GM12875 (cell line): ENCODE results near the gene PPP2R5C.
"Not testable (repeated sequence)": the region's sequence is repeated elsewhere in the genome, so short reads cannot be mapped to it uniquely, and the experiment has no call there.

ENCODE experiments used
- H3K4me3 ChIP-seq: one replicate; pipeline ENCODE4 v1.5.1; 2011; ENCODE audit warnings: low read depth, low read length, control low read depth
- TF ChIP-seq, protein P1 (sequence below): IDR thresholded peaks from 2 replicates; pipeline ENCODE4 v1.5.1; 2011; ENCODE audit warnings: low read depth, mild to moderate bottlenecking, control low read depth, inconsistent platforms, low read length, moderate library complexity, borderline replicate concordance; ENCODE audit not compliant: insufficient read depth

Gene PPP2R5C

GRCh38 chr14:101791919-101792572 lies 30.5 kb downstream of the PPP2R5C start:
- TF ChIP-seq, protein P1, sequence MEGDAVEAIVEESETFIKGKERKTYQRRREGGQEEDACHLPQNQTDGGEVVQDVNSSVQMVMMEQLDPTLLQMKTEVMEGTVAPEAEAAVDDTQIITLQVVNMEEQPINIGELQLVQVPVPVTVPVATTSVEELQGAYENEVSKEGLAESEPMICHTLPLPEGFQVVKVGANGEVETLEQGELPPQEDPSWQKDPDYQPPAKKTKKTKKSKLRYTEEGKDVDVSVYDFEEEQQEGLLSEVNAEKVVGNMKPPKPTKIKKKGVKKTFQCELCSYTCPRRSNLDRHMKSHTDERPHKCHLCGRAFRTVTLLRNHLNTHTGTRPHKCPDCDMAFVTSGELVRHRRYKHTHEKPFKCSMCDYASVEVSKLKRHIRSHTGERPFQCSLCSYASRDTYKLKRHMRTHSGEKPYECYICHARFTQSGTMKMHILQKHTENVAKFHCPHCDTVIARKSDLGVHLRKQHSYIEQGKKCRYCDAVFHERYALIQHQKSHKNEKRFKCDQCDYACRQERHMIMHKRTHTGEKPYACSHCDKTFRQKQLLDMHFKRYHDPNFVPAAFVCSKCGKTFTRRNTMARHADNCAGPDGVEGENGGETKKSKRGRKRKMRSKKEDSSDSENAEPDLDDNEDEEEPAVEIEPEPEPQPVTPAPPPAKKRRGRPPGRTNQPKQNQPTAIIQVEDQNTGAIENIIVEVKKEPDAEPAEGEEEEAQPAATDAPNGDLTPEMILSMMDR = no peak
- no peak overlapping the region for H3K4me3 ChIP-seq

DNA sequence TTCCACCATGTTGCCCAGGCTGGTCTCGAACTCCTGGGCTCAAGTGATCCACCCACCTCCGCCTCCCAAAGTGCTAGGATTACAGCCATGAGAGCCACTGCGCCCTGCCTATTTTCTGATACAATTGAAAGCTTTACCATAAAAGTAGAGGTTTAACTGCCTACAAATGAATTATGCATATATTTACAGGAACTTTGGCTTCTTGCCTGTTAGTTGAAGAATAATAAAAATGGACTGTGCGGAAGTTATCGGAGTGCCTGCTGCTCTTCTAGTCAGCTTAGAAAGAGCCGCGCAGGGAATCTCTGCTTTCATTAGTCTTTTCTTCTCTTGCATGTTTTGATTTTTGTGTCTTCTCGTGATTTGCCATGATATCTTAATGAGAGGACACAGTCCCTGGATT lies 34.5 kb downstream of the PPP2R5C start:
- TF ChIP-seq, protein P1 = no peak
- no peak overlapping the region for H3K4me3 ChIP-seq

DNA sequence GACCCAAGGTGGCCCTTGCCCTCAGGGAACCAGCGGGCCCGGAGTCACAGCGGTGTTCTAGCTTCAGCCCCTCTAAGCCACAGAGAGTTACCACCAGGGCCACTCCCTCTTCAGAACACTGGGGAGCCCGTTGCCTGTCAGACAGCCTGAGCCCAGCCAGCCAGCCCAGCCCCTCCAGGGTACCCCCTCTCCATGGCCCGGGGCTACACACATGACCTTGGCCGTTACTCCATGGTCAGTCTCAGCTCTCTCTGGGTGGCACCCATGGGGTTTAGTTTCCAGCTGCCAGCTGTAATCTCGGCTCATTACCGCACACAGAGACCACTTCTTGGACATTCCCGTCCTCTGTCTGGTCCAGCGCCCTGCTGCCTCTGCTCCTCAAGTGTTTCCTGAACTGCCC lies 35.0 kb downstream of the PPP2R5C start:
- TF ChIP-seq, protein P1 = no peak
- H3K4me3 ChIP-seq = no peak overlapping the region

GRCh38 chr14:101797856-101798255 lies 36.3 kb downstream of the PPP2R5C start:
- H3K4me3 ChIP-seq = no peak overlapping the region
- TF ChIP-seq, protein P1 = no peak

DNA sequence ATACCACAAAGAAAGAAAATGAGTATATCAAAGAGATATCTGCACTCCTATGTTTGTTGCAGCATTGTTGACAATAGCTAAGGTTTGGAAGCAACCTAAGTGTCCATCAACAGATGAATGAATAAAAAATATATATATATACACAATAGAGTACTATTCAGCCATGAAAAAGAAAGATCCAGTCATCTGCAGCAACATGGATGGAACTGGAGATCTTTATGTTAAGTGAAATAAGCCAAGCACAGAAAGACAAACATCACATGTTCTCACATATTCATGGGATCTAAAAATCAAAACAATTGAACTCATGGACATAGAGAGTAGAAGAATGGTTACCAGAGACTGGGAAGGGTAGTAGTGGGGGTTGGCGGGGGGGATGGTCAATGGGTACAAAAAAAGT lies 42.9 kb downstream of the PPP2R5C start:
- not testable (repeated sequence) for H3K4me3 ChIP-seq

DNA sequence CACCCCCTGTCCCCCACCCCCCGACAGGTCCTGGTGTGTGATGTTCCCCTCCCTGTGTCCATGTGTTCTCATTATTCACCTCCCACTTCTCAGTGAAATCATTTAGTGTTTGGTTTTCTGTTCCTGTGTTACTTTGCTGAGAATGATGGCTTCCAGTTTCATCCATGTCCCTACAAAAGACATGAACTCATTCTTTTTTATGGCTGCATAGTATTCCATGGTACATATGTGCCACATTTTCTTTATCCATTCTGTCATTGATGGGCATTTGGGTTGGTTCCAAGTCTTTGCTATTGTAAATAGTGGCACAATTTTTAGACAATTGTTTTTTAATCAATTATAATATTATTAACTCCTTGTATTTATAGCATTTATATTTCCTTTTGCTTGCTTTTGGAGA lies 44.7 kb downstream of the PPP2R5C start:
- H3K4me3 ChIP-seq = not testable (repeated sequence)

DNA sequence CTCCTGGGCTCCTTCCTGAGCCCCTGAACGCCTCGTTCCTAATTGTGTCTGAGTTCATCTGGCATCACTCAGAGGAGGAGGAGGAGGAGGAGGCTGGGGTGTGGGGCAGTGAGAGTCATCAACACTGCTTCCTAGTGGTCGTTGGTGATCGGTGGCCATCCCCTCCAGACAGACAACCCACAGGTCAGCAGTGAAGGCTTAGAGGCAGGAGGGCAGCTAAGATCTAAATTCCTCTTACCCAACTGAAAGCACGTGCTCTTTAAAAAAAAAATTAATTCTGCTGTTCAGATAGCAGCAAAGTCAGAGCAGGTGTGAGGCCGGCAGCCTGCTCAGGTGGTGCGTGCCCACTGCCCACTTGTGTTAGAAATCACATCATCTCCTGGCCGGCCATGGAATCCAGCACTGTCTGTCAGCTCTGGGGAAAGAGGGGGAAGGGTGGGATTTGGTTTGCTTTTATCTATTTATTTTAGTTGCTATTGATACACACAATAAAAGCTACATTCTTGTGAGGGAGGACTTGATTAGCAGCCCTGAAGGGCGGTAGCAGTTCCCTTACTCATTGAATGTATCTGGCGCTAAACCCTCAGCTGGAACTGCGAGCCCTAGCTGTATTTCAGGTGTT lies 46.6 kb downstream of the PPP2R5C start:
- H3K4me3 ChIP-seq = no peak overlapping the region
- TF ChIP-seq, protein P1 = no peak

- peak overlapping the region; percentile 40 for H3K4me3 ChIP-seq
- TF ChIP-seq, protein P1 = no peak
These were observed 47.6 kb downstream of the PPP2R5C start for GRCh38 chr14:101808894-101809670.
